HK-2 (cell line): ENCODE measurements around the gene MYO9B.
A peak's percentile ranks its signal among the peaks of the same experiment; 100 is the strongest.

Experiments
- DNase-seq: peaks from one replicate; pipeline ENCODE4 v3.0.0-alpha.2; 2018; ENCODE audit not compliant: unreplicated experiment

The MYO9B gene

DNA sequence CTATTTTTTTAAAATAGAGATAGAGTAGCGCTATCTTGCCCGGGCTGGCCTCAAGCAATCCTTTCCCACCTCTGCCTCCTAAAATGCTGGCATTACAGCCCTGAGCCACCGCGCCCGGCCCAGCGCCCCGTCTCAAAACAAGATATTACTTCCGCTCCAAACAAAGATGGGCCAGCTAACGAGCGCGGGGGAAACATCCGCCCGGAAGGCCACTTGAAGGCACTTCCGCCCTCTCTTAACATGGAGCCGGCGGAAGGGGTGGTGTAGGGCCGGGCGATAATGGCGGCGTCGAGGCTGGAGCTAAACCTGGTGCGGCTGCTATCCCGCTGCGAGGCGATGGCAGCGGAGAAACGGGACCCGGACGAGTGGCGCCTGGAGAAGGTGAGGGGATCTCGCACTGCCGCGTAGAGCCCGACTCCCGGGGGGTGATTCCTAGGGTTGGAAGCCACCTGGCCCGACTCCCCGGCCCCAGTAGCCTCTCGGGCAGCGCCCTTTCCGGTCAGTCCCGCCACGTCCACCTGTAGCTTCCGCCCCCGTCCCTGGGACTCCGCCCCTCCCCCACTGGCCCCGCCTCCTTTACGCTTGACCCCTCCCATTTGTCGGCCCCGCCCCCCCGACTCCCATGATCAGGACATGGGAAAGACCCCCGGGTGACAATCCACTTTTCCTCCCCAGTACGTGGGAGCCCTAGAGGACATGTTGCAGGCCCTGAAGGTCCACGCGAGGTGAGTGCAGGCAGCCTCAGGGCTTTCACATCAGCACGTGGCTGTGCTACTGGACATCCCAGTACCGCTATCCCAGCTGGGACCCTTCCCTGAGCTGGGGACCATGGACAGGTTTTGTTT is 139.8 kb downstream of the MYO9B start, which contains the start of gene USE1:
Gene USE1 (plus strand): TSS at position 231 of the 845 bp plus-strand sequence. CDS start 49 bp downstream, at position 280.
- peak; percentile 89 for DNase-seq

GRCh38 chr19:17216058-17216670 is 140.6 kb downstream of the MYO9B start:
- DNase-seq: no peak

GRCh38 chr19:17219286-17219685 is 143.7 kb downstream of the MYO9B start:
- no peak for DNase-seq

GRCh38 chr19:17220207-17220758 is 144.7 kb downstream of the MYO9B start:
- peak; percentile 71 for DNase-seq

- DNase-seq: no peak
These were observed 149.5 kb downstream of the MYO9B start for GRCh38 chr19:17225053-17225452.

GRCh38 chr19:17226002-17226933 is 150.7 kb downstream of the MYO9B start, which contains the start of gene OCEL1:
Gene OCEL1 (plus strand): TSS chr19:17226226. CDS start chr19:17226248, 22 bp downstream.
- DNase-seq: peak; percentile 97

- DNase-seq: no peak
These were observed 152.3 kb downstream of the MYO9B start for GRCh38 chr19:17227798-17228367.

GRCh38 chr19:17229890-17230289 is 154.3 kb downstream of the MYO9B start:
- no peak for DNase-seq

- no peak for DNase-seq
These were observed 156.7 kb downstream of the MYO9B start for GRCh38 chr19:17232258-17232657.

GRCh38 chr19:17234911-17235299 is 159.3 kb downstream of the MYO9B start:
- peak; percentile 49 for DNase-seq

GRCh38 chr19:17235300-17235970 is 159.9 kb downstream of the MYO9B start:
- no peak for DNase-seq

DNA sequence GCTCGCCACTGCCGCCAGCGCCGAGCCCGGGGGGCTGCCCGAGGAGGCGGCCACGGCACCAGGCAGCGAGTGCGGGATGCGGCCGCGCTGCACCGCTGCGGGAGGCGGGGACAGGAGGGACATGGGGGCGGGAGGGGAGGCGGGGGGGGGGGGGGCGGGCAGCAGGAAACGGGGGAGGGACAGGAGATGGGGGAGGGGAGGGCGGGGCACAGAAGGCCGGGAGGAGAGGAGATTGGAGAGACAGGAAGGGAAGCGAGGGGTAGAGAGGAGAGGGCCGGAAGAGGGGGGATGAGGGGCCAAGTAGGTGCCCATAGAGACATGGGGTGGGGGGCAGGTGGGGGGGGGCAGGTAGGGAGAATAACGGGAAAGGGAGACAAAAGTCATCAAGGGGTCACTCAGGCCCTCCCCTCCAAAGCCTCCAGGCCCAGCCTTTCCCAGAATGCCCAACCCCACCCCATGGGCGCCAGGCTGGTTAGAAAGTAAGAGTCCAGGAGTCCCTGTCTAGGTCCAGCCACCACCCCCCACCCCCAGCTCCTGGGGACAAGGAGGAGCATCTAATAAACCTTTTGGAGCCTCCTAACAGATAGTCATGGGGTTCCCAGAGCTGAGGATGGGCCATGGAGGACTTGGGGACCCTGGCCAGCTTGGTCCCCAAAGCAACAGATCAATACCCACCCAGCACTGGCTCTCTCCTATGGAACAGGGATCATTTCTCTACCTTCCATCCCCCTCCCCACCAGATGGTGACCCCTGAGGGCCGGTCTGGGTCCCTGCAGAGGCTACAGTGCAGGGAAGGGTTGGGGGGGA is 160.6 kb downstream of the MYO9B start:
- DNase-seq: peak; percentile 66

- no peak for DNase-seq
These were observed 161.4 kb downstream of the MYO9B start for GRCh38 chr19:17236811-17237543.

- DNase-seq: no peak
These were observed 162.4 kb downstream of the MYO9B start for GRCh38 chr19:17237747-17238706.

- DNase-seq: no peak
These were observed 164.6 kb downstream of the MYO9B start for GRCh38 chr19:17240062-17240752.

DNA sequence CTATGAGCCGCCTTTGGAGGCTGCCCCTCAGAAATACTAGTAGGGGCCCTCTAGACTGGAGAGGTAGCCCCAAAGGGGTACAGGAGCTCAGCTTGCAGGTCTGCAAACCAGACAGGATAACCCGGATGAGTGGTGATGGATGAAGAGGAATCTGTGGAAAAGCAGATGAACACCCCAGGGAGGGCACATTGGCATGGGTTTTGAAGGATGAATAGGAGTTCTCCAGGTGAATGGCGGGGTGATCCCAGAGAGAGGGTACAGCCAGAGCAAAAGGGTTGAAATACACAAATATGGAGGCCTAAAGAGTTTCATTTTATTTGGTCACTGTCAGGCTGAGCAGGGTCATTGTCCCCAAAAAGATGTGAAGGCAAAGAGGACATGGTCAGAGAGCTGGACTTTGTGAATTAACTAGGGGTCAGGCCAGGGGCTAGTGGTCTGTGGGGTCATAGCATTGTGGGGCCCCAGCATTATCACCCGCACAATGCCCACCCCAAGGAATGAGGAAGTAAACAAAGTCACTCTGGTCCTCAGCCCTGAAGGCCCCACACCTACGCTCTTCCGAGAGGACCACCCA is 165.3 kb downstream of the MYO9B start:
- DNase-seq: no peak
